ENCODE data around the gene FADD.
"Not testable (repeated sequence)": the region's sequence is repeated elsewhere in the genome, so short reads cannot be mapped to it uniquely, and the experiment has no call there.

The FADD gene

DNA sequence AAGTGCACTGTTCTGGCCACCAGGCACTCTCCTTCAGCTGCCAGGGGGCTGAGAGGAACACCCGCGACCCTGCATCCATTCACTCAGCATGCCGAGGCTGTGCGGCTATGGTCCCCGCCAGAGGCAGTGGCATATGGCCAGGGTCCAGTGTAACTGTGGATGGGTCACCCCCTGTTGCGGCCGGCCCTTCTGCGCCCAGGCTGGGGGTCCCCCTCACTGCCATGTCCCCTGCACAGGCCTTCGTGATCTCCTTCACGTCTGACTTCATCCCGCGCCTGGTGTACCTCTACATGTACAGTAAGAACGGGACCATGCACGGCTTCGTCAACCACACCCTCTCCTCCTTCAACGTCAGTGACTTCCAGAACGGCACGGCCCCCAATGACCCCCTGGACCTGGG, 20.8 kb upstream of the FADD start:
- DNase-seq: no peak

DNA sequence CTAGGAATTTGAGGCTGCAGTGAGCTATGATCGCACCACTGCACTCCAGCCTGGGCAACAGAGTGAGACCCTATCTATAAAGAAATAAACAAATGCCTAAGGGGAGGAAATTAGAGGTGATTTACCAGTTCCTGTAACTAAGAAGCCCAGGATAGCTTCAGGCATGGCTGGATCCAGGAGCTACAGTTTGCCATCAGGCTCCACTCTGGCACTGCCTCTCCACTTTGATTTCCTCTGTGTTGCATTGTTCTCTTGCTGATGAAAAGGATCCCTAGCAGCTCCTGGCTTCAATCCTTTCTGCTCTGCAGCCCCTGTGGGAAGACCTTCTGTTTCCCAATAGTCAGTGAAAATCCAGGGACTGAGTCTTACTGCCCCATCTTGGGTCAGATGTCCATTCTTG, 20.1 kb upstream of the FADD start:
- no peak for DNase-seq

DNA sequence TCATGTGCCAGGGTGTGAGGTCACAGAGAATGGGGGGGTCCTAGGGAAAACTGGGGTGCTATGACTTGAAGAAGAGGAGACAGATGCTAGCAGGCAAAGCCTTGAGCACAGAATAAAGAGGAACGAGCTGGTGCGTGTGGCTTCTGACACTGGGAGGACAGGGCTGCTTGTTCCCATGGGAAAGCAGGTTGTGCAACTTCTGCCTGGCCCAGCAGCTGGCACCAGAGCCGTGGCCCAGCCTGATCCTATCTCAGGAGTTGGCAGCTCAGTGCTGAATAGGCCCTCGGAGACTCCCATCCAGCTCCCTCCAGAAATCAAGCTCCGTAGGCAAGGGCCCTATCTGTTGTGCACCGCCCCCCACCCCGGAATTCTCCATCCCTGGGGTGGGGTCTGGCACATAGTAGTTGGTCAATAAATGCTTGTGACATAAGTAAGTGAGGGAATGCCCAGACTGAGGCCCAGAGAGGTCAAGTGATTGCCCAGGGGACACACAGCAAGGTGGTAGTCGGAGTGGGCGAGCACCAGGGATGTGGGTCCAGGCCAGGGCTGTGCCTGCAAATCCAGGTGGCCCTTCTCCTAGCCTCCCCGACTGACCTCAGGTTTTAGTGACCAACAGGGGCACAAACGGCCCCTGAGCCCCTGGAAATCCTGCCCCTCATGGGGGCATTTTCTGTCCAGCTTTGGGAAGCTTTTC, 19.5 kb upstream of the FADD start:
- DNase-seq: no peak

DNA sequence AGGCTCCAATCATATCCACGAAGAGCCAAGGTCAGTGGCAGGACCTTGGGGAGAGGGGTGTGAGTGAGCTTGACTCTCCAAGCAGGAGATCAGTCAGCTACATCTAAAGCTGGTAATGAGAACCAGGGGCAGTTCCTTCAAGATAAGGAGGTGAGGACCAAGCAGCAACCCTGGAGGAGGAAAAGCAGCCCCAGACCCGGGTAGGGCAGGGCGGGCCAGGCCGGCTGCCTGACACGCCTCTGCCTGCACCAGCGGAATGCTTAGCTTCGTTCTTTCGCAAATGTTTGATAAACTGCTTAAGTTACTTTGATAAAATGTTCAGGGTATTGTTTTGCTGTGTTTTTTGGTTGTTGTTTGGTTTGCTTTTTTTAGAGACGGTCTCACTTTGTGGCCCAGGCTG, 18.7 kb upstream of the FADD start:
- DNase-seq: no peak

DNA sequence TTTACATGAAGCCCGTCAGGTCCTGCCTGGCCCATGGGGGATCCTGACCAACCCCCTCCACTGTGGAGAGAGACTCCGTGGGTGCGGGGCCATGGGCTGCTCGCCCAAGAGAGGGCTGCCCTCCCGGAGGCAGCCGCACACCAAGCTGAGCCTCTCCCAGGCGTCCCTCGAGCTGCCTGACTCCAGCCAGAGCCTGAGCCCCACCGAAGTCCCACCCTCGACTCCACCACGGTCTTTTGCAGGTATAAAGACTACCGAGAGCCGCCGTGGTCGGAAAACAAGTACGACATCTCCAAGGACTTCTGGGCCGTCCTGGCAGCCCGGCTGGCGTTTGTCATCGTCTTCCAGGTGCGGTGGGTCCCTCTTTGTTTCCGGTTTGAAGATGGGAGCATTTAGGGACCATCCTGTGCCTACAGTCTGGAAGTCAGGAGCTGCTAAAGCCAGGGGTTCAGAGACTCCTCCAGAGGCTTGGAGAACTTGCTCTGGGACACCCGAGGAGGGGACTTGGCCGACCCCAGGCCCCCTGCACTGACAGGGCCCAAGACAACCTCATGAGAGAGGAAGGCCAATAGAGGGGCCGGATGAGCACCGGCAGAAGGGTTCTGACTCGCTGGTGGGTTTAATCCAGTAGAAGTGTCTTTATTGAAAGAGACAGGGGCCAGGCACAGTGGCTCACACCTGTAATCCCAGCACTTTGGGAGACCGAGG, 17.6 kb upstream of the FADD start:
- DNase-seq: no peak

DNA sequence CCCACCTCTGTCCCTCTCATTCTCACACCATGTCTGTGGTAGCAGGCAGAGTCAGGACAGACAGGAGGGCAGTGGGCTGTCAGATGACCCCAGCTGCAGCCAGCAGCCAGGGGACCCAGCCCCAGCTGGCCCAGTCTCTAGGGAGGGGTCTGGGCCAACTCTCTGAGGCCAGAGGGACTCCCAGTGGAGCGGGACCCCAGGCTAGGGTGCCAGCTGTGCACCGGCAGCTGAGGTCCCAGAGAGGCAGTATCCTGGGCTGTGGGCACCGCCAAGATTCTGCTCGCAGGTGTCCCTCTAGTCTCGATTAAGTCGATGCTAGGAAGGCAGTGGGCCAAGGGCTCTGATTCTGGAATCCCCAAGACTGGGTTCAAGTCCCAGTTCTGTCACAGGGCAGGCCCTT, 16.7 kb upstream of the FADD start:
- no peak for DNase-seq

DNA sequence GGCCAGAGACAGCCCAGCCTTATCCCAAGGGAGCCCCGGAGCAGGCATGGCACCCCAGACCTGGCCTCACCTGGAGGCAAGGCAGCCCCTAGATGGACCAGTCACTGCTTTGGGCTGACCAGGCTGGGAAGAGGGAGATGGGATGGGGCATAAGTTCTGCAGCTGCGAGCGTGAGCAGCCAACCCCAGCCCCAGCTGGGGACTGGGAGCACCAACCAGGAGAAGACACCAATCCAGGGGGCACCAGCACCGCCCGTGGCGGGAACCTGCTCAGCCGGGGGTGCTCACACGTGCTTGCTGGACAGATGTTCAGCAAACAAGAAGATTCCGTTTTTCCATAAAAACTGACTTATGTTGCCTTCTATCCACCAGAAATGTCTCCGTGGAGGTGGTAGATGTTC, 16.2 kb upstream of the FADD start:
- no peak for DNase-seq

DNA sequence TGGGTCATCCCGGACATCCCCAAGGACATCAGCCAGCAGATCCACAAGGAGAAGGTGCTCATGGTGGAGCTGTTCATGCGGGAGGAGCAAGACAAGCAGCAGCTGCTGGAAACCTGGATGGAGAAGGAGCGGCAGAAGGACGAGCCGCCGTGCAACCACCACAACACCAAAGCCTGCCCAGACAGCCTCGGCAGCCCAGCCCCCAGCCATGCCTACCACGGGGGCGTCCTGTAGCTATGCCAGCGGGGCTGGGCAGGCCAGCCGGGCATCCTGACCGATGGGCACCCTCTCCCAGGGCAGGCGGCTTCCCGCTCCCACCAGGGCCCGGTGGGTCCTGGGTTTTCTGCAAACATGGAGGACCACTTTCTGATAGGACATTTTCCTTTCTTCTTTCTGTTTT, 15.3 kb upstream of the FADD start:
- no peak for DNase-seq

DNA sequence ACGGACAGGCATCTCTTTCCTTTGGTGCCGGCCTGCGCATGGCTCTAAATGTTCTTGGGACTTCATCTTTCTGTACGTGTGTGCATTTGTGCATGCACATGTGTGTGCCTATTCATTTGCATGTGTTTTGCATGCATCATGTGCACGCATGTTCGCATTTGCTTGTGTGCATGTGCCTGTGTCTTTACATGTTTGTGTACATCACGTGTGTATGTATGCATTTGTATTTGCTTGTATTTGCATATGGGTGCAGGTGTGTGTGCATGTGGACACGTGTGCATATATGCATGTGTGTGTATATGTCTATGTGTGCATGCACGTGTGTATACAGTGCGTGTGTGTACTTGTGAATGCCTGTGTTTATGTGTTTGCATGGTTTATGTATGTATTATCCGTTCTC, 13.5 kb upstream of the FADD start:
- DNase-seq: no peak

DNA sequence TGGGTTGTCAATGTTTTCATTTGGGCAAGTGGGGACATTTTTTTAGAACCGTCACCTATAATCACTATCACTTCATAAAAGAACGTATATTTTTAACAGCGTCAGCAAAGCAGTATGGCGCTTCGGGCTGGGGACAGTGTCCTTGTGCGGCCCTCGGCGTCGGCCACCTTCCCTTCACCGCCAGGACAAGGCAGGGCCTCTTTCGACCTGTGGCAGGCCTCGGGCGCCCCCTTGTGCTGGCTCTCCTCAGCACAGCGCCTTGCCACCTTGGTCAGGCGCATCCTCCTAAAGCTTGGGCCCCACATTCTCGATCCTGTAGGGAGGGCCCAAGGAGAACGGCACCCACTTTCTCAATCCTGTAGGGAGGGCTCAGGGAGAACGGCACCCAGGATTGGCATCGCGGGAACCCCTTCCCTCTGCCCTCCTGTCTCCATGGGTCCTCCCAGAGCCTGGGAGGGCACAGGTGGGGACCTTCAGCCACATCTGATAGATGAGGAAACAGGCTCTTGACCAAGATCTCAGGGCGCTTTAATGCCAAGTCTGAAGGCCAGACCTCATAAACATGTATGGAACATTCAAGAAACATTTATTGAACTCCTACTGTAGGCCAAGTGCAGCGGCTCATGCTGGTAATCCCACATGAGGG, 11.5 kb upstream of the FADD start:
- peak; percentile 29 for DNase-seq

DNA sequence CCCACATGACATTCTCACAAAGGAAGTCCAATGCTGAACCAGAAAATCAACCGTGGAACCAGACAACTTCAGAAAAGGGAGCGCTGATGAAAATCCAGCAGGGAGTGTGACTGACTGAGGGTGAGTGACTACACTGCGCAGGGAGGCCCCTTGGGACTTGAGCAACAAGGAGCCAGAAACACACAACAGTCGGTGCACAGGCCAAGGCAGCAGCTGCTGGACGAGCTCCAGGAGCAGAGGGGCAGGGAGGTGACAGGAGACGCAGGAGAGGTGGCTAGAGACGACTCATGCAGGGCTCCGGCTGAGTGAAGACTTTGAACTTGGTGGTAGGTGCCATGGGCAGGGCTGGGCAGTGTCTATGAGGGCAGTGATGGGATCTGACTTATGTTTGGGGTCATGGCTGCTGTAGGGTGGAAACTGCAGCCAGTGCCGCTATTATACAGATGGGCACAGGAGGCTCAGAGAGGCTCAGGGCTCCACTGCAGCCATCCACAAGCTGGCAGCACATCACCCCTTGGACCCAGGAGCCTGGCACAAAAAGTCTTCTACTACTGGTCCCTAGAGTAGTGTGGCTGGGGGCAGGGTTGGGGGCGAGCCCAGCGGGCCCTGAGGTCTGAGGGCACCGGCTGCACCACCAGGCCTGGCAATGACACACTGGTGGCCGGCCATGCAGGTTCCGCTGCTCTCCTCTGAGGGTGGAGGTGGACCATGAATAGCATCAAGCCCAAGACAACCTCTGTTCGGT, 10.3 kb upstream of the FADD start:
- DNase-seq: no peak

DNA sequence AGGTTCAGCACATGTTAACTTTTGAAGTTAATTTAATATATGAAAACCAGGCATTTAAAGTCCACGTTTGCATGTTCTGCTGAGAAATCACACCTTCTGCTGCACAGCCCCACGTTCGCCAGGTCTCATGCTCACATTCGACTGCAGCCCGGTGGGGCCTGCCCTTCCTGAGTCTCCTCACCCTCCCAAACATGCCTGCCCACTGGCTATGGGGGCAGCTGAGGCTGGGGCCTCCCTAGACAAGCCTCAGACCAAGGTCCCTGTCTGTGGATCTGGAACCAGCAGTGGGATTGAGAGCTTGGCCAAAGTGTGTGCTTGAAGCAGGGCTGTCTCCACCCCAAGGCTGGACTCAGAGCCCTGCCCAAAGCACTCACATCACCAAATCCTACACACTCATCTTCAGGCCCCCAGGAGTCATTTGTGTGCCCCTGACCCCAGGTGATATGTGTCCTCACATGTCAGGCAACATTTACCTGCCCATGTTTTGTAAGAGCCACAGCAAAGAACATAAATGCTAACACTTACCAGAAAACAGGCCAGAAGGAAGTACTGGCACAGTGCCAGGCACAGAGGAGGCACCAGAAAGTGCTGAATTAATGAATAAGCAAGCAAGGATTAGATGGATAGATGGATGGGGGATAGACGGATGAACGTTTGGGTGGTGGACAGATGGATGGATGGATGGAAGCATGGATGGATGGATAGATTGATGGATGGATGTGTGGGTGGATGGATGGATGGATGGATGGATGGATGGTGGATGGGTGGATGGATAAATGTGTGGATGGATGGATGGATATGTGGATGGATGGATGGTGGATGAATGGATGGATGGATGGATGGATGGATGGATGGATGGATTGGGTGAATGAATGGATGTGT, 9.4 kb upstream of the FADD start:
- DNase-seq: no peak

DNA sequence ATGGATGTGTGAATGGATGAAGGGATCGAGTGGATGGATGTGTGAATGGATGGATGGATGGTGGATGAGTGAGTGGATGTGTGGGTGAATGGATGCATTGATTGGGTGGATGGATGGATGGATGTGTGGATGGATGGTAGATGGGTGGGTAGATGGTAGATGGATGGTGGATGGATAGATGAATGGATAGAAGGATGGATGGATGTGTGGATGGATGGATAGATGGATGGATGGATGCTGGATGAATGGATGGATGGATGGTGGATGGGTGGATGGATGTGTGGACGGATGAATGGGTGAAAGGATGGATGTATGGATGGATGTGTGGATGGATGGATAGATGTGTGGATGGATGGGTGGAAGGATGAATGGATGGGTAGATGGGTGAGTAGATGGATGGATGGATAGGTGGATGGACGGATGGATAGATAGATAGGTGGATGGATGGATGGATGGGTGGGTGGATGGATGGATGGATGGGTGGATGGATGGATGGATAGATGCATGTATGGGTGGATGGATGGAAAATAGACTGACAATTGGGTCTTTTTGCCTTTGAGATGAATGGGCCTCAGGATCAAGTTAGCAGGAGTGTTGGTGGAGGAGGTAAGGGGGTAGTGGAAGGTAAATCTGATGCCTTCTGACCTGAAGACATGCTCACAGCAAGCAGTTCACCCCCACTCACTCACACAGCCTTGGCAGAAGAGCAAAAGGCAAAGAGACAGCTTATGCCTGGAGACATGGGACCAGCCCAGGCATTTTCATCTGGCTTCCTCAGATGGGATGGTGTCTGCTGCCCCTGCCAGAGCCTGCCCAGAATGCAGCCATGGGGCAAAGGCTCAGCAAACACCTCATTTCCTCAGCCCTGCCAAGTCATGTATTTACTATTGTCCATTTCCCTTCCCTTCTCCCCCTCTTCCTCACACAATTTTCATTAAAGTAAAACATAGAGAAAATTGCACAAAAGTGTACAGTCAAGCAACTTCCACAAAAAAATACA, 8.0 kb upstream of the FADD start:
- DNase-seq: no peak

DNA sequence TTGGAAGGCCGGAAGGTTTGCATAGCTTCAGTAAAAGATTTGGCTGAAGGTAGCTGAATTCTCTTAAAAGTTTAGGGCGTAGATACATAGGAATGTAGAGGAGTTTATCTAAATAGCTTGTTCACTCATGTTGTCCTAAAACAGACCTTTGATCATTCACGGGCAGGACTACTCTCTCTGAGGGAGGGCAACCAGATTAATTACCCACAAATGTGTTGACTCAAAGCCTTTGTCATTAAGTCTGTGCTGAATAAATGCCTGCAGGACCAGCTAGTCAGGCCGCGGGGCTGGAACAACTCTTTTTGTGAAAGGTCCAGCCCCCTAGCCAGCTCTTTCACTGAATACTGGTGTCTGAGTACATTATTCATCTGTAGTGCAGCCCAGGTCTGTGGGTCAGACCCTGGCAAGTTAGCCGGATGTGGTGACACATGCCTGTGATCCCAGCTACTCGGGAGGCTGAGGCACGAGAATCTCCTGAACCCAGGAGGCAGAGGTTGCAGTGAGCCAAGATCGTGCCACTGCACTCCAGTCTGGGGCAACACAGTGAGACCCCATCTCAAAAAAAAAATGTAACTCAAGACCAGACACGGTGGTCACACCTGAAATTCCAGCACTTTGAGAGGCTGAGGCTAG, 2.8 kb upstream of the FADD start:
- no peak for DNase-seq

DNA sequence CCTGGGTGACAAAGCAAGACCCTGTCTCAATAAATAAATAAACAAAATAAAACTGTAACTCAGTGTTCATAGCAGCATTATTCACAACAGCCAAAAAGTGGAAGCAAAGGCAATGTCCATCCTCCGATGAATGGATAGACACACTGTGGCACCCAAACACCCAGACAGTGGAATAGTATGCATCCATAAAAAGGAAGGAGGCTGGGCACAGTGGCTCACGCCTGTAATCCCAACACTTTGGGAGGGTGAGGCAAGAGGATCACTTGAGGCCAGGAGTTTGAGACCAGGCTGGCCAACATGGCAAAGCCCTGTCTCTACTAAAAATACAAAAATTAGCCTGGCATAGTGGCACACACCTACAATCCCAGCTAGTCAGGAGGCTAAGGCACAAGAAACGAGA, 2.0 kb upstream of the FADD start:
- not testable (repeated sequence) for DNase-seq

DNA sequence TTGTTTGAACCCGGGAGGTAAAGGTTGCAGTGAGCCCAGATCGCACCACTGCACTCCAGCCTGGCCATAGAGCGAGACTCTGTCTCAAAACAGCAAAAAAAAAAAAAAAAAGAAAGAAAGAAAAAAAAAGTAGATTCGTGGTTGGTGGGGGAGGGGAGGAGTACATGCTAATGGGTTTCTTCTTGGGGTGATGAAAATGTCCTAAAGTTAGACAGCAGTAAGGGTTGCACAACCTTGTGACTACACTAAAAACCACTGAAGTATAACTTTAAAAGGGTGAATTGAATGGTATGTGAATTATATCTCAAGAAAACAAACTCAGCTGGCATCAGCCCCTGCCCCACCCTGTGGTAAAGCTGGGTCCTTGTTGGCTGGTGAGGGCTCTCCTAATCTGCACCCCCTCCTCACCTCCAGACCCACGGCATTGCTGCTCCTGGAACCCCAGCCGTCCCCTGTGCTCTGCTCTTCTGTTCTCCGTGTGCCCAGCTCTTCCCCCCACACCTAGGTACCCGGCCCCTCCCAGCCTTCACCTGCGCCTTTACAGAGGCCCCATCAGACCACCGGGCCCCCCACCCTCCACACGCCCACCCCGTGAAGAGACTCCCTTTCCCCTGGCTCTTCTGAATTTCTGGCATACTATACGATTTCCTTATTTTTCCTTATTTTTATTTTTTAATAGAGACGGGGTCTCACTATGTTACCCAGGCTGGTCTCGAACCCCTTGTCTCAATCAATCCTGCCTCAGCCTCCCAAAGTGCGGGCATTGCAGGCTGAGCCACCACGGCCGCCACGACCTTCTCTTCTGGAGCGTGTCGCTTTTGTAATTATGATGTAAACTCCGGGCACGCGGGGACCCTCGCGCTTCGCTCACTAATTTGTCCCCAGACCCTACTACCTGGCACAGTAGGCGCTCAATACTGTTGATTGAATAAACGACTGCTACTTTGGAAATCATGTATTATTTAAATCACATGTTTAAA, 924 bp upstream of the FADD start:
- no peak for DNase-seq

DNA sequence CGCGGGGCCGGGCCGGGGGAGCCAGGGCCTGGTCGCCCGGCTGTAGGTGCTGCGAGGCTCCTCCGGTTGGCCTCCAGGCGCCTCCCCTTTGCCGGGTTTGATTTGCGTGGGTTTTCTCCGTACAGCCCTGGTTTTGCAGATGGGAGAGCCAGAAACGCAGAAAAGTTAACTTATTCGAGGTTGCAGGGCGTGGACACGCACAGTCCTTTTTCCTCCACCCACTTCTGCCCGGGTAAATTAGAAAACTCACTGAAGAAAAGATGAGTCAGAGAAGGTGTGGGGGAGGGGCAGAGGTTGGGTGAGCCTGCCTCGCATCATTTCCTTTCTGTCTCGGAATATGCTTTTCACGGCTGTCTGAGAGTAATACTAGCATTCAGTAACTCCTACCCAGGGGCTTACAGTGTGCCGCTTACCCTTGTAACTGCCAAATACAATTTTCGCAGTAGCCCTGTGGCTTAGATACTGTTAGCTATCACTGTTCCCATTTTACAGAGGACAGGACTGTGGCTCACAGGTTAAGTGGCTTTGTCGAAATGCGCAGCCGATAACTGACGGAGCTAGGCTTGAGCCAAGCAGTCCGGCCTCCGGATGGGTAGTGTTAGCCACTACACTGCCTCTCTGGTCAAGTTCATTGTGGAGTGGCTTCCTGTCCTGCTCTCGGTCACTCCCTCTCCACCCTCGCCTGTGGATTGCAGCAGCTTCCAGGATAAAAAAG, 812 bp downstream of the FADD start:
- peak; percentile 25 for DNase-seq

DNA sequence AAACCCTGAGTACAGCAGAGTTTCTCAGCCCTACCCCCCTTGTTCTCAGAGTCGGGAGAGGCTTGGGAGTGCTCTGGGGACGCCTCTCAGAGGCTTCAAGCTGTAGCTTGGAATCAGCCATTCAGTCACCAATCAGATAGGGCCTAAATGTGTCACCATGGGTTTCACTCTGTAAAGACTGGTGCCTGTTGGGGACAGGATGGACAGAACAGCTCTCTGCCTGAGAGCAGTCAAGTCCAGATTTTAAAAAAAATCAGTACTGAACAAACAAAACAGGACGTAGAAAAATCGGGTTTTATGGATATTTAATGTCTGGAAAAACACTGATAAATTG, 1.3 kb downstream of the FADD start:
- DNase-seq: no peak

Data from NCI-H2029 (cell line).